Measurements from ENCODE around the gene LYSMD2. TPM values are rescaled to one million over a fixed set of nuclear protein-coding genes. Genes with fewer than 3 reads are reported as not detected.

LYSMD2 gene
- total RNA-seq, 1 experiment from 2014 or later, result 2.9 TPM

DNA sequence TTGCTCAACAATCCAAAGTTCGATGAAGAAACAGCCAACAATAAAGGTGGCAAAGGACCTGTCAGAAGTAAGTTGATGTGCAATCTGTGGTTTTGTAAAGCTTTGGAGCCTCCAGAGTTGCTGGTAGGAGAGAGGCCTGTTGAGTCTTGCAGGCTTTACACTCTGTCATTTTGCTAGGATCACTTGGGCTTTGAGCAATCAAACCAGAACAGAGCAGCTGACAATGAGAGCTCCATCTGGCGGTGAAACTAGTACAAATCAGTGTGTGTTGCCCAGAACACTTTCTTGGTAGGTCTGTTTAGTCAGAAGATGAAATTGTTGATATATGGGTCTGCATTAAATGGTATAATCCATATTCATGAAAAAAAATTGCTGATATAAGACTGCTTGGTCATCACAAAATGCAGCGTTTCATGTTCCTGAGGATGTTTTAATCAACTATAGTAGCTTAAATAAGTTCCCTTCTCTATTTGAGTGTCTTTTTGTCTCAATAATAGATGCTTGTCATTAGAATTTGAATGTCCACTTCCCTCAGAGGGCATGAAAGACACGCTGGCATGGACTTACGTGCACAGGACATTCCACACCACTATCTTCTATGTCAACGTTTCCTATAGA lies 39.6 kb upstream of the LYSMD2 start:
- H3K36me3 ChIP-seq (ENCODE audit: insufficient read depth, low read length, poor library complexity, severe bottlenecking), result no peaks in the 10 kb centered on the region
- H3K27ac ChIP-seq (ENCODE audit: low read depth, low read length, poor library complexity, severe bottlenecking), result no peak overlapping the region
- no TSS peak for BruUV-seq (replicated peaks)
- ChIA-PET POLR2A (ENCODE audit: low non-redundant PET) (no interaction called here), CTCF (interaction anchor here (0.7 to 3.0 kb wide), 14 partner anchors 10 to 240 kb away, joined by 3 to 111 read pairs (median 4); partner anchors contain the start of gene DMXL2)
- H3K4me3 ChIP-seq (ENCODE audit: low read depth, low read length, poor library complexity, severe bottlenecking), result no peak overlapping the region
- TF ChIP-seq, protein P1, sequence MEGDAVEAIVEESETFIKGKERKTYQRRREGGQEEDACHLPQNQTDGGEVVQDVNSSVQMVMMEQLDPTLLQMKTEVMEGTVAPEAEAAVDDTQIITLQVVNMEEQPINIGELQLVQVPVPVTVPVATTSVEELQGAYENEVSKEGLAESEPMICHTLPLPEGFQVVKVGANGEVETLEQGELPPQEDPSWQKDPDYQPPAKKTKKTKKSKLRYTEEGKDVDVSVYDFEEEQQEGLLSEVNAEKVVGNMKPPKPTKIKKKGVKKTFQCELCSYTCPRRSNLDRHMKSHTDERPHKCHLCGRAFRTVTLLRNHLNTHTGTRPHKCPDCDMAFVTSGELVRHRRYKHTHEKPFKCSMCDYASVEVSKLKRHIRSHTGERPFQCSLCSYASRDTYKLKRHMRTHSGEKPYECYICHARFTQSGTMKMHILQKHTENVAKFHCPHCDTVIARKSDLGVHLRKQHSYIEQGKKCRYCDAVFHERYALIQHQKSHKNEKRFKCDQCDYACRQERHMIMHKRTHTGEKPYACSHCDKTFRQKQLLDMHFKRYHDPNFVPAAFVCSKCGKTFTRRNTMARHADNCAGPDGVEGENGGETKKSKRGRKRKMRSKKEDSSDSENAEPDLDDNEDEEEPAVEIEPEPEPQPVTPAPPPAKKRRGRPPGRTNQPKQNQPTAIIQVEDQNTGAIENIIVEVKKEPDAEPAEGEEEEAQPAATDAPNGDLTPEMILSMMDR (conservative IDR thresholded peaks at IDR 0.05; ENCODE audit: low read depth, low read length), result peak; percentile 87
- TF ChIP-seq EZH2 (IDR thresholded peaks at IDR 0.05; ENCODE audit: borderline replicate concordance, low read depth, low read length, poor library complexity, severe bottlenecking), result no peak
- peak; percentile 82 for DNase-seq (ENCODE audit: low spot score)
- H3K4me1 ChIP-seq (ENCODE audit: insufficient read depth, low read length, poor library complexity, severe bottlenecking), result no peaks in the 10 kb centered on the region
- no peaks in the 10 kb centered on the region for H3K9me3 ChIP-seq (ENCODE audit: low read depth, low read length, poor library complexity, severe bottlenecking)
- no peaks in the 10 kb centered on the region for H3K27me3 ChIP-seq (replicated peaks; ENCODE audit: insufficient read depth, low read depth, low read length, poor library complexity)
- intact Hi-C loops (cut with micrococcal nuclease; ENCODE audit: unreplicated experiment), result loop anchor here (1.0 kb wide), 1 partner anchor 127 kb away; no protein-coding TSS in a partner anchor

DNA sequence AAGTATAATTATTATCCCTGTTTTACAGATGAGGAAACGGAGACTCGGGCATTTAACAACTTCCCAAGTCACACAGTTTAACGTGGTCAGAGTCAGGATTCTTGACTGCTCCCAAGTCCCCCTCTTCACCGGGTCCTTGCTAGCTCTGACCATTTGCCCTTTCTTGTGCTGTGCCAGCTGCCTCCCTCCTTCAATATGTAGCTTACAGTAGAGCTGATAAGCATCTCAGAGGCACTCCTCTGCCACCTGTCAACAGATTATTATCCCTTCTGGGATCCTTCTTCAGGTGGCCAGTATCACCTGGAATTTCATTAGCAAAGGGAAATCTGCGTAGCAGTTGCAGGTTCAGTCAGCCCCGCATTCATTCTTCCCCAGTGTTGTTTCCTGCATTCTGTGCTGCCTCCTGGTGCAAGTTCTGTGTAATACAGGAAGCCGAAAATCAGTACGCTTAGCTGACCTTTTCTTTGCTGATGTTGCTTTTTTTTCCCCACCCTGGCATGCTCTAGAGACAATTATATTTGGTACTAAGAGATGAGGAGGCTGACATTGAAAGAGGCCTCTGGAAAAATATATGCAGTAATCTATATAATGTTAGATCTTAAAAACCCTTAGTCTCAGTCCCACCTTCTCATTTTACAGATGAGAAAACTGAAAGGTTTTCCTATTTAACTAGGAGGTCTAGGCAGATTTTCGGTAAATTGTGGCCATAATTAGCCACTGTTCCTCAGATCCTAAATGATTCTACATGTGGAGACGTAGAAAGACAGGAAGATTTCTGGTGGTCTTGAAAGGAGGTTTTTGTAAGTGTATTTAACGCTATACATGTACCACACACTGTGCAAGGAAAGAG lies 38.7 kb upstream of the LYSMD2 start:
- TF ChIP-seq, protein P1 (conservative IDR thresholded peaks at IDR 0.05; ENCODE audit: low read depth, low read length), result peak; percentile 84
- no peak for TF ChIP-seq EZH2 (IDR thresholded peaks at IDR 0.05; ENCODE audit: borderline replicate concordance, low read depth, low read length, poor library complexity, severe bottlenecking)
- ChIA-PET CTCF (interaction anchor here (0.6 to 3.0 kb wide), 16 partner anchors 11 to 400 kb away, joined by 3 to 111 read pairs (median 4); partner anchors contain the start of gene DMXL2), POLR2A (ENCODE audit: low non-redundant PET) (no interaction called here)
- no TSS peak for BruUV-seq (replicated peaks)
- no peaks in the 10 kb centered on the region for H3K9me3 ChIP-seq (ENCODE audit: low read depth, low read length, poor library complexity, severe bottlenecking)
- H3K4me1 ChIP-seq (ENCODE audit: insufficient read depth, low read length, poor library complexity, severe bottlenecking), result no peaks in the 10 kb centered on the region
- no peak overlapping the region for H3K4me3 ChIP-seq (ENCODE audit: low read depth, low read length, poor library complexity, severe bottlenecking)
- H3K36me3 ChIP-seq (ENCODE audit: insufficient read depth, low read length, poor library complexity, severe bottlenecking), result no peaks in the 10 kb centered on the region
- peak; percentile 62 for DNase-seq (ENCODE audit: low spot score)
- no peaks in the 10 kb centered on the region for H3K27me3 ChIP-seq (replicated peaks; ENCODE audit: insufficient read depth, low read depth, low read length, poor library complexity)
- H3K27ac ChIP-seq (ENCODE audit: low read depth, low read length, poor library complexity, severe bottlenecking), result no peak overlapping the region
- intact Hi-C loops (cut with micrococcal nuclease; ENCODE audit: unreplicated experiment), result loop anchor here (1.0 kb wide), 1 partner anchor 126 kb away; no protein-coding TSS in a partner anchor

DNA sequence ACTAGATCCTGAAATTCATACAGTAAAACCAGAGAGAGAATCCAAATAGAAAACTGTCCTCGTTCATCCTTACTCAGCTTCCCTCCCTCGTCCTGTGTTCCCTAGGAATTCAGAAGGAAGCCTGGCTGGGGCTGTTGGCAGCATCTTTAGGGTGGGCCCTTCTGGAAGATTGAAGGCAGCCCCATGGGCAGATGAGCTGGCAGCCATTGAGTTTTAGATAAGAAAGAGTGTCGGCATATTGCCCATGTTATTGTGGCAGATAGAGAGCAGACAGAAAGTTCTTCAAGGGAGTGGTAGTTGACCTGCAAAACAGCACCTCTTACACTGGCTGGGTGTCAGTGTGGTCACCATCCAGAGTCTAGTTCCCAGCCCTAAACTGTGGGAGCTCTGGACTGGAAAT lies 37.5 kb upstream of the LYSMD2 start:
- no peak overlapping the region for H3K27ac ChIP-seq (ENCODE audit: low read depth, low read length, poor library complexity, severe bottlenecking)
- ChIA-PET POLR2A (ENCODE audit: low non-redundant PET) (no interaction called here), CTCF (interaction anchor here (0.7 to 3.0 kb wide), 2 partner anchors 14 to 126 kb away, joined by 4 to 111 read pairs; no protein-coding TSS in a partner anchor)
- intact Hi-C loops (cut with micrococcal nuclease; ENCODE audit: unreplicated experiment), result no loop called here
- no peak for DNase-seq (ENCODE audit: low spot score)
- no peaks in the 10 kb centered on the region for H3K9me3 ChIP-seq (ENCODE audit: low read depth, low read length, poor library complexity, severe bottlenecking)
- H3K4me1 ChIP-seq (ENCODE audit: insufficient read depth, low read length, poor library complexity, severe bottlenecking), result no peaks in the 10 kb centered on the region
- no TSS peak for BruUV-seq (replicated peaks)
- H3K4me3 ChIP-seq (ENCODE audit: low read depth, low read length, poor library complexity, severe bottlenecking), result no peak overlapping the region
- no peaks in the 10 kb centered on the region for H3K36me3 ChIP-seq (ENCODE audit: insufficient read depth, low read length, poor library complexity, severe bottlenecking)
- TF ChIP-seq, protein P1 (conservative IDR thresholded peaks at IDR 0.05; ENCODE audit: low read depth, low read length), result no peak
- TF ChIP-seq EZH2 (IDR thresholded peaks at IDR 0.05; ENCODE audit: borderline replicate concordance, low read depth, low read length, poor library complexity, severe bottlenecking), result no peak
- H3K27me3 ChIP-seq (replicated peaks; ENCODE audit: insufficient read depth, low read depth, low read length, poor library complexity), result no peaks in the 10 kb centered on the region
